HG02571 (cell line): ENCODE results near the gene ZBED1.
"Not testable (repeated sequence)": the region's sequence is repeated elsewhere in the genome, so short reads cannot be mapped to it uniquely, and the experiment has no call there.

ENCODE experiments used
- ATAC-seq: cut with Tn5 transposase; IDR thresholded peaks from one replicate; pipeline ENCODE4 v1.9.1; 2021; ENCODE audit warnings: mild to moderate bottlenecking, moderate library complexity; ENCODE audit not compliant: unreplicated experiment

Gene ZBED1

DNA sequence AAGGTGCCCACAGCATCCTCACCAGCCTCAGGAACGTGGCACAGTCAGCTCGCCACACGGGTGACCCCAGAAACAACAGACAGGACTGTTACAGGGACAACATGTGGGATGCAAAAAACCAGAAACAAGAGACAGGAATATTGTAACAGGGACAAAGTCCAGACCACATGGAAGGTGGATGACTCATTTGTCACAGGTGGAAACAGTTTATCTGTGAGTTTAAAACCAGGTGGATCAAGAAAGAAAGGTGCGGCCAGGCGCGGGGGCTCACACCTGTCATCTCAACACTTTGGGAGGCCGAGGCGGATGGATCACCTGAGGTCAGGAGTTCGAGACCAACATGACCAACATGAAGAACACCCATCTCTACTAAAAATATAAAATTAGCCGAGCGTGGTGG, 23.5 kb downstream of the ZBED1 start:
- ATAC-seq: not testable (repeated sequence)

DNA sequence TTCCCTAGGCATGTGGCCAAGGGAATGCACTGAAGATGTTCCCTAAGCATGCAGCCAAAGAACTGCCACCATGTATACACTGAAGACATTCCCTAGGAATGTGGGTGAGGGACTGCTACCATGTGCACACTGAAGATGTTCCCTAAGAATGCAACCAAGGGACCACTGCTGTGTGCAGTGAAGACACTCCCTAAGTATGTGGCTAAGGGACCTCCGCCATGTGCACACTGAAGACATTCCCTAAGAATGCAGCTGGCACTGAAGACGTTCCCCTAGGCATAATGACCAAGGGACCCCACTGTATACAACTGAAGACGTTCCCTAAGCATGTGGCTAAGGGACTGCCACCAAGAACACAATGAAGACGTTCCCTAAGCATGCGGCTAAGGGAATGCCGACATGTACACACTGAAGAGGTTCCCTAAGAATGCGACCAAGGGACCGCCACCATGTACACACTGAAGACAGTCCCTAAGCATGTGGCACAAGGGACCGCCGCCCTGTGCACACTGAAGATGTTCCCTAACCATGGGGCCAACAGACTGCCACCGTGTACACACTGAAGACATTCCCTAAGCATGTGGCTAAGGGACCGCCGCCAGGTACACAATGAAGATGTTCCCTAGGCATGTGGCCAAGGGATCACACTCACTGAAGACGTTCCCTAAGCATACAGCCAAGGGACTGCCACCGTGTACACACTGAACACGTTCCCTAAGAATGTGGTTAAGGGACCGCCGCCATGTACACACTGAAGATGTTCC, 25.6 kb downstream of the ZBED1 start:
- ATAC-seq: no peak

DNA sequence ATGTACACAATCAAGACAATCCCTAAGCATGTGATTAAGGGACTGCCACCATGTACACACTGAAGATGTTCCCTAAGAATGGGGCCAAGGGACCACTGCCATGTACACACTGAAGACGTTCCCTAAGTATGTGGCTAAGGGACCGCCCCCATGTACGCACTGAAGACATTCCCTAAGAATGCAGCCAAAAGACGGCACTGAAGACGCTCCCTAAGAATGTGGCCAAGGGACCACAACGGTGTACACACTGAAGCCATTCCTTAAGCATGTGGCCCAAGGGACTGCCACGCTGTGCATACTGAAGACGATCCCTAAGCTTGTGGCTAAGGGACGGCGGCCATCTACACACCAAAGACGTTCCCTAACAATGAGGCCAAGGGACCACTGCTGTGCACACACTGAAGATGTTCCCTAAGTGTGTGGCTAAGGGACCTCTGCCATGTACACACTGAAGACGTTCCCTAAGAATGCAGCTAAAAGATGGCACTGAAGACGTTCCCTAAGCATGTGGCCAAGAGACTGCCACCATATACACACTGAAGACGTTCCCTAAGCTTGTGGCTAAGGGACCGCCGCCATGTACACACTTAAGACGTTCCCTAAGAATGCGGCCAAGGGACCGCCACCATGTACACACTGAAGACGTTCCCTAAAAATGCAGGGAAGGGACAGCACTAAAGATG, 26.4 kb downstream of the ZBED1 start:
- ATAC-seq: no peak

DNA sequence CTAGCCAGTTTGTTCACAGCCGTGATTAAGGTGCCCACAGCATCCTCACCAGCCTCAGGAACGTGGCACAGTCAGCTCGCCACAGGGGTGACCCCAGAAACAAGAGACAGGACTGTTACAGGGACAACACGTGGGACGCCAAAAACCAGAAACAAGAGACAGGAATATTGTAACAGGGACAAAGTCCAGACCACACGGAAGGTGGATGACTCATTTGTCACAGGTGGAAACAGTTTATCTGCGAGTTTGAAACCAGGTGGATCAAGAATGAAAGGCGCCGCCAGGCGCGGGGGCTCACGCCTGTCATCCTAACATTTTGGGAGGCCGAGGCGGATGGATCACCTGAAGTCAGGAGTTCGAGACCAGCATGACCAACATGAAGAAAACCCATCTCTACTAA, 27.7 kb downstream of the ZBED1 start:
- not testable (repeated sequence) for ATAC-seq

DNA sequence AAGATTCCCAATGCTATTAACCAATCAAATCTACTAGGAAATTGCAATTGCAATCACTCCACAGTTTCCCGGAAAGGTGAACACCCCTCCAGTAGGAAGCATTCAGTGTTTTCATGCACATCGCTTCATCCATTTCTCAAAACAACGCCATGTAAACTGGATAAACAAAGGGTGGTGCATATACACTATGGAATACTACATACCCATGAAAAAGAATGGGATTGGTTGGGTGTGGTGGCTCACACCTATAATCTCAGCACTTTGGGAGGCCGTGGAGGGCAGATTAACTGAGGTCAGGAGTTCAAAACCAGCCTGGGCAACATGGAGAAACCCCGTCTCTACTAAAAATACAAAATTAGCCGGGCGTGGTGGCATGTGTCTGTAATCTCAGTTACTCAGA, 29.1 kb downstream of the ZBED1 start:
- ATAC-seq: no peak

DNA sequence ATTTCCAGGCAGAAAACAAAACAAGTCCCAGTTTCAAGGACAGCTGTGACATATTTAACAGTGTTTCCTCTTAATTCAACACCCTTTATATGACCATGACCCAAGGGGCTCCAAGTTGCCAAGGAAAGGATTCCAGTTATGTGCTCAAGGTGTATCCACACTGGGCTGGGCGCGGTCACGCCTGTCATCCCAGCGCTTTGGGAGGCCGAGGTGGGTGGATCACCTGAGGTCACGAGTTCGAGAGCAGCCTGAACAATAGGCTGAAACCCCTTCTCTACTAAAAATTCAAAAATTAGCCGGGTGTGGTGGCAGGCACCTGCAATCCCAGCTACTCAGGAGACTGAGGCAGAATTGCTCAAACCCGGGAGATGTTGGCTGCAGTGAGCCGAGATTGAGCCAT, 29.6 kb downstream of the ZBED1 start:
- not testable (repeated sequence) for ATAC-seq

- not testable (repeated sequence) for ATAC-seq
Measured at GRCh38 chrX:2469852-2470251, 30.9 kb downstream of the ZBED1 start.

DNA sequence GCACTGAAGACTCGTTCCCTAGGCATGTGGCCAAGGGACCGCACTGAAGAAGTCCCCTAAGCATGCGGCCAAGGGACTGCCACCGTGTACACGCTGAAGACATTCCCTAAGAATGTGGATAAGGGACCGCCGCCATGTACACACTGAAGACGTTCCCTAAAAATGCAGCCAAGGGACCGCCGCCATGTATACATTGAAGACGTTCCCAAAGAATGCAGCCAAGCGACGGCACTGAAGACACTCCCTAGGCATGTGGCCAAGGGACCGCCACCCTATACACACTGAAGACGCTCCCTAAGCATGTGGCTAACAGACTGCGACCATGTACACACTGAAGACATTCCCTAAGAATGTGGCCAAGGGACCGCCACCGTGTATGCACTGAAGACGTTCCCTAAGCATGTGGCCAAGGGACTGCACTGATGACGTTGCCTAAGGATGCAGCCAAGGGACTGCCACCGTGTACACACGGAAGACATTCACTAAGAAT, 31.5 kb downstream of the ZBED1 start:
- no peak for ATAC-seq

DNA sequence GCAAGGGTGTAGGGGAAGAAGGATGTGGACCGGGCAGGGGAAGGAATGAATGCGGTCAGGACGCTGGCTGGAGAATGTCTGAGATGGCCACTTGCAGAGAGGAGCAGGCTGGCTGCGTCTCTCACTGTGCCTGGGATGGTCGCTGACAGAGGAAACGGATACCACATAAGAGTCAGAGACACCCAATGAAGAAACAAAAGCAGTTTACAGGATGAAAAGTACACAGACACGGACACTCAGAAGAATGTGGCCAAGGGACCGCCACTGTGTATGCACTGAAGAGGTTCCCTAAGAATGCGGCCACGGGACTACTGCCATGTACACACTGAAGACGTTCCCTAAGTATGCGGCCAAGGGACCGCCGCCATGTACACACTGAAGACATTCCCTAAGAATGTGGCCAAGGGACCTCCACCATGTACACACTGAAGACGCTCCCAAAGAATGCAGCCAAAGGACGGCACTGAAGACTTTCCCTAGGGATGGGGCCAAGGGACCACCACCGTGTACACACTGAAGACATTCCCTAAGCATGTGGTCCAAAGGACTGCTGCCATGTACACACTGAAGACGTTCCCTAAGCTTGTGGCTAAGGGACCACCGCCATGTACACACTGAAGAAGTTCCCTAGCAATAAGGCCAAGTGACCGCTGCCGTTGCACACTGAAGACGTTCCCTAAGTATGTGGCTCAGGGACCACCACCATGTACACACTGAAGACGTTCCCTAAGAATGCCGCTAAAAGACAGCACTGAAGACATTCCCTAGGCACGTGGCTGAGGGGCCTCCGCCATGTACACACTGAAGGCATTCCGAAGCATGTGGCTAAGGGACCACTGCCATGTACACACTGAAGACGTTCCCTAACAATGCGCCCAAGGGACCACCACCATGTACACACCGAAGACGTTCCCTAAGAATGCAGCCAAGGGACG, 32.2 kb downstream of the ZBED1 start:
- no peak for ATAC-seq

GRCh38 chrX:2466876-2467656, 33.7 kb downstream of the ZBED1 start:
- no peak for ATAC-seq

DNA sequence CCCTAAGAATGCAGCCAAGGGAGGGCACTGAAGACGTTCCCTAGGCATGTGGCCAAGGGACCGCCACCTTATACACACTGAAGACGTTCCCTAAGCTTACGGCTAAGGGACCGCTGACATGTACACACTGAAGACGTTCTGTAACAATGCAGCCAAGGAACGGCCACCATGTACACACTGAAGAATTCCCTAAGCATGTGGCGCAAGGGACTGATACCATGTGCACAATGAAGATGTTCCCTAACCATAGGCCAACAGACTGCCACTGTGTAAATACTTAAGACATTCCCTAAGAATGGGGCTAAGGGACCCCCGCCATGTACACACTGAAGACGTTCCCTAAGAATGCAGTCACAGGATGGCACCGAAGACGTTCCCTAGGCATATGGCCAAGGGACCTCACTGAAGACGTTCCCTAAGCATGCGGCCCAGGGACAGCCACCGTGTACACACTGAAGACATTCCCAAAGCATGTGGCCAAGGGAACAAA, 36.1 kb downstream of the ZBED1 start:
- no peak for ATAC-seq

GRCh38 chrX:2463973-2464676, 36.7 kb downstream of the ZBED1 start:
- no peak for ATAC-seq

DNA sequence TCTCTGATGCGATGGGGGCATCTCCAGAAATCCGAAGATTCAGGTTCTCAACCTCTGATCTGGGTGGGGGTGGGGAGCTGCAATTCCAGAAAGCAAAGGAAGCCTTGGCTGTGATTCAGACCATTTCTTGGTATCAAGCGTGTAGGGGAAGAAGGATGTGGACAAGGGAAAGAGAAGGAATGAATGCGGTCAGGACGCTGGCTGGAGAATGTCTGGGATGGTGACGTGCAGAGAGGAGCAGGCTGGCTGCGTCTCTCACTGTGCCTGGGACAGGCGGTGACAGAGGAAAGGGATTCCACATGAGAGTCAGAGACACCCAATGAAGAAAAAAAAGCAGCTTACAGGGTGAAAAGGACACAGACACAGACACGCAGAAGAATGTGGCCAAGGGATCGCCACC, 37.3 kb downstream of the ZBED1 start:
- not testable (repeated sequence) for ATAC-seq

- ATAC-seq: no peak
Measured at GRCh38 chrX:2462780-2463179, 38.0 kb downstream of the ZBED1 start.

- ATAC-seq: no peak
Measured at GRCh38 chrX:2462074-2462473, 38.7 kb downstream of the ZBED1 start.

DNA sequence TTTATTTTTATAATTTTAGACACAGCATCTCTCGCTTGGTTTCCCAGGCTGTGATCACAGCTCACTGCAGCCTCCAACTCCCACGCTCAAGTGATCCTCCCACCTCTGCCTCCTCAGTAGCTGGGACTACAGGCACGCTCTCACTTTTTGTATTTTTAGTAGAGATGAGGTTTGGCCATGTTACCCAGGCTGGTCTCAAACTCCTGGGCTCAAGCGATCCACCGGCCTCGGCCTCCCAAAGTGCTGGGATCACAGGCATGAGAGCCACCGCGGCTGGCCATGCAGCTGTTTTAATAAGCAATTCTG, 39.1 kb downstream of the ZBED1 start:
- ATAC-seq: no peak

DNA sequence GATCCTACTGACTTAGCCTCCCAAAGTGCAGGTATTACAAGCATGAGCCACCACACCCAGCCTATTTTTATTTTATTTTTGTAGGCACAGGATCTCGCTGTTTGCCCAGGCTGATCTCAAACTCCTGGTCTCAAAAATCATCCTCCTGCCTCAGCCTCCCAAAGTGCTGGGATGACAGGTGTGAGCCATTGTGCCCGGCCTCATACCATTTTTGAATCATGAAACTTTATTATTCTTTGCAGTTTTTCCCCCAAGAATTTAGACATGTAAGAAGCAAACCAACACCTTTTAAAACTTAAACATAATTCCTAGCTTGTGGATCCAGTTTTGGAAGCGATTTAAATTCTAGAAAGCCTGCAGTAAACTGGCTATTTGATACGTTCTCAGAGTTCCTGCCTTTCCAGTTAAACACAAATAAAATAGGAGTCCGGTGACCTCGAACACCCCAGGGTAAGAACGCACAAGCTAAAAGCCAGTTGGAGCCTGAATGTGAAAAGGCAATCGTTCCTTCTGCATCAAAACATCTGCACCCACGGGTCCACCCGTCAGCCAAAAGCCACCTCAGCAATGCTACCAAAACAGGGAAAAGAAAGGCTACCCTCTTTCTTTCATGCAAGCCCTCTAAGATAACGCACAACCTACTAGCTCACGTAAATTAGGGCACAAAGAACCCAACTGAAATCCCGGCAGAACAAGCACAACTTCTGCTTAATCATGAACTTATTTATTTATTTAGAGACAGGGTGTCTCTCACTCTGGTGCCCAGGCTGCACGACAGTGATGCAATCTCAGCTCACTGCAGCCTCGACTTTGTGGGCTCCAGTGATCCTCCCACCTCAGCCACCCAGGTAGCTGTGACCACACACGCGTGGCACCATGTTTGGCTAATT, 39.7 kb downstream of the ZBED1 start:
- not testable (repeated sequence) for ATAC-seq

DNA sequence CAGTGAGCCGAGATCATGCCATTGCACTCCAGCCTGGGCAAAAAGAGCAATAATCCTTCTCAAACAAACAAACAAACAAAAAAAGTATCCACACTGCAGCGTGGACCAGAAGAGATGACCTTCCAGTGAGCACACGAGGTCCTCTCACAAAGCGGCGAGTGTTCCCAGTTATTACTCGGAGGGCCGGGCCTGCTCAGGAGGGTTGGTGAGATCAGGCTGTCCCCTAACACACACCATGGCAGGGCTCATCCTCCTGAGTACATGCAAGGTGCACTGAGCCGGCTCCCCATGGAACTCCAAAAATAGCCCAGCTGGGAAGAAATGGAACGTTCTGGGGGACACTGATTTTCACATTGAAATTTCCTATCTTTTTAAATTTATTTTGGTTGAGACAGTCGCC, 40.7 kb downstream of the ZBED1 start:
- ATAC-seq: not testable (repeated sequence)

DNA sequence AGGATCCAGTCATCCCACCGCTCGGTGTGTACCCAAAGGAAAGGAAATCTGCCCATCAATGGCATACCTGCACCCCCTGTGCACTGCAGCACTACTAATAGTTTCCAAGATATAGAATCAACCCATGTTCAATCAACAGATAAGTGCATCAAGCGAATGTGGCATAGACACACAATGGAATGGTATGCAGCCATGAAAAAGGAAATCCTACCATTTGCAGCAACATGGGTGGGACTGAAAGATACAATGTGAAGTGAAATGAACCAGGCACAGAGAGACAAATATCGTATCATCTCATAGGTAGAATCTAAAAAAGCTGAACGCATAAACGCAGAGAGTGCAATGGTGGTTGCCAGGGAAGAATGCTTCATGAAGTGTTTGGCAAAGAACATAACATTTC, 42.5 kb downstream of the ZBED1 start:
- no peak for ATAC-seq
